ENCODE data around the gene CTNNA1.

- no peak for TF ChIP-seq EZH2 (IDR thresholded peaks at IDR 0.05; ENCODE audit: low read length, unreplicated experiment)
- TF ChIP-seq, protein P1, sequence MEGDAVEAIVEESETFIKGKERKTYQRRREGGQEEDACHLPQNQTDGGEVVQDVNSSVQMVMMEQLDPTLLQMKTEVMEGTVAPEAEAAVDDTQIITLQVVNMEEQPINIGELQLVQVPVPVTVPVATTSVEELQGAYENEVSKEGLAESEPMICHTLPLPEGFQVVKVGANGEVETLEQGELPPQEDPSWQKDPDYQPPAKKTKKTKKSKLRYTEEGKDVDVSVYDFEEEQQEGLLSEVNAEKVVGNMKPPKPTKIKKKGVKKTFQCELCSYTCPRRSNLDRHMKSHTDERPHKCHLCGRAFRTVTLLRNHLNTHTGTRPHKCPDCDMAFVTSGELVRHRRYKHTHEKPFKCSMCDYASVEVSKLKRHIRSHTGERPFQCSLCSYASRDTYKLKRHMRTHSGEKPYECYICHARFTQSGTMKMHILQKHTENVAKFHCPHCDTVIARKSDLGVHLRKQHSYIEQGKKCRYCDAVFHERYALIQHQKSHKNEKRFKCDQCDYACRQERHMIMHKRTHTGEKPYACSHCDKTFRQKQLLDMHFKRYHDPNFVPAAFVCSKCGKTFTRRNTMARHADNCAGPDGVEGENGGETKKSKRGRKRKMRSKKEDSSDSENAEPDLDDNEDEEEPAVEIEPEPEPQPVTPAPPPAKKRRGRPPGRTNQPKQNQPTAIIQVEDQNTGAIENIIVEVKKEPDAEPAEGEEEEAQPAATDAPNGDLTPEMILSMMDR (conservative IDR thresholded peaks at IDR 0.05; ENCODE audit: low read depth, low read length) = no peak
Measured at GRCh38 chr5:138922494-138922893, 169.3 kb downstream of the CTNNA1 start.

Measured in PC-3 (cell line).